OCI-LY1 (cell line): Measurements from ENCODE around the gene GLTP.

ENCODE experiments used
- H2AFZ ChIP-seq: fragments of 200-600 bp; sonication (generic), shearing (Covaris generic); 2 replicates; pipeline ENCODE4 v1.6.0; 2014; ENCODE audit warnings: antibody characterized with exemption, mild to moderate bottlenecking, low read length
- H3F3A ChIP-seq: fragments of 200-600 bp; sonication (generic), shearing (Covaris generic); 2 replicates; pipeline ENCODE4 v1.6.0; 2014; ENCODE audit warnings: mild to moderate bottlenecking, antibody characterized with exemption, low read length, moderate library complexity; ENCODE audit not compliant: insufficient read depth
- H3K27ac ChIP-seq: fragments of 200-600 bp; sonication (generic); 2 replicates; pipeline ENCODE4 v1.5.1; 2014; ENCODE audit warnings: low read length, mixed run types, mild to moderate bottlenecking, low read depth; ENCODE audit not compliant: poor library complexity, severe bottlenecking
- H3K27me3 ChIP-seq: fragments of 200-600 bp; sonication (generic); 2 replicates; pipeline ENCODE4 v1.6.0; 2014; ENCODE audit warnings: antibody characterized with exemption, mild to moderate bottlenecking, low read length, moderate library complexity; ENCODE audit not compliant: insufficient read depth
- H3K36me3 ChIP-seq: fragments of 200-600 bp; sonication (generic); 2 replicates; pipeline ENCODE4 v1.6.1; 2014; ENCODE audit warnings: mild to moderate bottlenecking, antibody characterized with exemption, low read length, moderate library complexity, mixed read lengths; ENCODE audit not compliant: insufficient read depth
- H3K4me1 ChIP-seq: fragments of 200-600 bp; sonication (generic); 2 replicates; pipeline ENCODE4 v1.5.1; 2014; ENCODE audit warnings: mild to moderate bottlenecking, low read length, moderate library complexity; ENCODE audit not compliant: insufficient read depth, severe bottlenecking
- H3K4me2 ChIP-seq: fragments of 200-600 bp; sonication (generic), shearing (Covaris generic); 2 replicates; pipeline ENCODE4 v1.6.1; 2014; ENCODE audit warnings: low read length
- H3K4me3 ChIP-seq: fragments of 200-600 bp; sonication (generic); 2 replicates; pipeline ENCODE4 v1.5.1; 2014; ENCODE audit warnings: low read length, low read depth, mild to moderate bottlenecking, mixed read lengths; ENCODE audit not compliant: poor library complexity, severe bottlenecking
- H3K79me2 ChIP-seq: fragments of 200-600 bp; shearing (Covaris generic); 2 replicates; pipeline ENCODE4 v1.6.1; 2016; ENCODE audit warnings: mixed run types, low read length, mixed read lengths; ENCODE audit not compliant: insufficient read depth
- H3K9ac ChIP-seq: fragments of 200-600 bp; sonication (generic), shearing (Covaris generic); 2 replicates; pipeline ENCODE4 v1.6.1; 2014; ENCODE audit warnings: mild to moderate bottlenecking, low read length, mixed read lengths
- H3K9me2 ChIP-seq: fragments of 200-600 bp; sonication (generic), shearing (Covaris generic); 2 replicates; pipeline ENCODE4 v1.6.1; 2014; ENCODE audit warnings: low read depth, mild to moderate bottlenecking, low read length, mixed read lengths
- H3K9me3 ChIP-seq: fragments of 200-600 bp; shearing (Covaris generic); 2 replicates; pipeline ENCODE4 v1.6.1; 2014; ENCODE audit warnings: low read length, mixed read lengths
- H4K20me1 ChIP-seq: fragments of 200-600 bp; sonication (generic), shearing (Covaris generic); 2 replicates; pipeline ENCODE4 v1.6.0; 2016; ENCODE audit warnings: mild to moderate bottlenecking, low read length; ENCODE audit not compliant: insufficient read depth
- EZH2 ChIP-seq: fragments of 200-600 bp; sonication (generic), shearing (Covaris generic); IDR thresholded peaks from 2 replicates; pipeline ENCODE4 v1.8.0; 2017; ENCODE audit warnings: borderline replicate concordance, mixed run types, mild to moderate bottlenecking, antibody characterized with exemption, low read length, moderate library complexity, mixed read lengths
- TF ChIP-seq, protein P1 (sequence below): fragments of 200-600 bp; sonication (generic), shearing (Covaris generic); IDR thresholded peaks from 2 replicates; pipeline ENCODE4 v1.5.1; 2017; ENCODE audit warnings: mild to moderate bottlenecking, antibody characterized with exemption, low read length, moderate library complexity, mixed read lengths

Gene GLTP

DNA sequence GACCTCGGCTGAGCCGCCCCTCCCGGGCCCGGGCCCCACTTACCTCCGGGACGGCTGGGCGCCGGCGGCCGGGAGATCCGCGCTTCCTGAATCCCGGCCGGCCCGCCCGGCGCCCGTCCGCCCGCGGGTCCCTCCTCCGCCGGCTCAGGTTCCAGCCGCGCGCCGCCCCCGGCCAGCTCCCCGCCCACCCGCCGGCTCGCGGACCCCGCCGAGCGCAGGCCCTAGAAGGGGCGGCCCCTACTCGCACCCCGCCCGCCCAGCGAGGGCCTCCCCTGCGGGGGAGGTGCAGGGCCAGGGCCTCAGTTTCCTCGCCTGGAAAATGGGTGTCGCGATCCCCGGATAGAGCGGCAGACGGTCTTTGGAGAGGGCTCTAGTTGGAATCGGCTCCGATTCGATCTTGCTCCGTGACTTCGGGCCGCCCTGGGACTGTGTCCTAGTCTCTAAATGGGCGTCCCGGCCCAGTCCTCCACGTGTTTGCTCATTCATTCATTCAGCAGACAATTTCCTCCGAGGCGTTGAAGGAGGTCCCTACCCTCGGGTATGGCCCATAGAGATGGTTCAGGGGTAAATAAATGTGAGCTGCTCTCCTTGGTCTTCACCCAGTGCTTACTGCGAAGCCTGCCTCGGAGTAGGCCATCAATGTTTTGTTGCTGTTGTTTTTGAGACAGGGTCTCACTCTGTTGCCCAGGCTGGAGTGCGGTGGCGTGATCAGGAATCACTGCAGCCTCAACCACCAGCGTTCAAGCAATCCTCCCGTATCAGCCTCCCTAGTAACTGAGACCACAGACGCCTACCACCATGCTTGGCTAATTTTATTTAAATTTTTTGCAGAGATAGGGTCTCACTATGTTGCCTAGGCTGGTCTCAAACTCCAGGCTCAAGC is 46.8 kb downstream of the GLTP start, which contains the start of gene TRPV4:
TRPV4 (minus strand) TSS at position 92 of the 883 bp plus-strand sequence. CDS start 18,602 bp downstream, outside the sequence.
- Histone ChIP-seq H4K20me1 (no peaks in the 10 kb centered on the region), H3K27ac (no peak within 1 kb of the TSS), H3K4me3 (no peak within 1 kb of the TSS), H3K79me2 (no peaks in the 10 kb centered on the region), H3K9me2 (no peaks in the 10 kb centered on the region), H3K27me3 (no peaks in the 10 kb centered on the region), H2AFZ (no peak within 1 kb of the TSS), H3K36me3 (no peaks in the 10 kb centered on the region), H3K4me2 (no peak within 1 kb of the TSS), H3K4me1 (no peaks in the 10 kb centered on the region), H3F3A (no peaks in the 10 kb centered on the region), H3K9ac (no peak within 1 kb of the TSS), H3K9me3 (no peaks in the 10 kb centered on the region)
- TF ChIP-seq, protein P1, sequence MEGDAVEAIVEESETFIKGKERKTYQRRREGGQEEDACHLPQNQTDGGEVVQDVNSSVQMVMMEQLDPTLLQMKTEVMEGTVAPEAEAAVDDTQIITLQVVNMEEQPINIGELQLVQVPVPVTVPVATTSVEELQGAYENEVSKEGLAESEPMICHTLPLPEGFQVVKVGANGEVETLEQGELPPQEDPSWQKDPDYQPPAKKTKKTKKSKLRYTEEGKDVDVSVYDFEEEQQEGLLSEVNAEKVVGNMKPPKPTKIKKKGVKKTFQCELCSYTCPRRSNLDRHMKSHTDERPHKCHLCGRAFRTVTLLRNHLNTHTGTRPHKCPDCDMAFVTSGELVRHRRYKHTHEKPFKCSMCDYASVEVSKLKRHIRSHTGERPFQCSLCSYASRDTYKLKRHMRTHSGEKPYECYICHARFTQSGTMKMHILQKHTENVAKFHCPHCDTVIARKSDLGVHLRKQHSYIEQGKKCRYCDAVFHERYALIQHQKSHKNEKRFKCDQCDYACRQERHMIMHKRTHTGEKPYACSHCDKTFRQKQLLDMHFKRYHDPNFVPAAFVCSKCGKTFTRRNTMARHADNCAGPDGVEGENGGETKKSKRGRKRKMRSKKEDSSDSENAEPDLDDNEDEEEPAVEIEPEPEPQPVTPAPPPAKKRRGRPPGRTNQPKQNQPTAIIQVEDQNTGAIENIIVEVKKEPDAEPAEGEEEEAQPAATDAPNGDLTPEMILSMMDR = no peak
- TF ChIP-seq EZH2 = no peak

DNA sequence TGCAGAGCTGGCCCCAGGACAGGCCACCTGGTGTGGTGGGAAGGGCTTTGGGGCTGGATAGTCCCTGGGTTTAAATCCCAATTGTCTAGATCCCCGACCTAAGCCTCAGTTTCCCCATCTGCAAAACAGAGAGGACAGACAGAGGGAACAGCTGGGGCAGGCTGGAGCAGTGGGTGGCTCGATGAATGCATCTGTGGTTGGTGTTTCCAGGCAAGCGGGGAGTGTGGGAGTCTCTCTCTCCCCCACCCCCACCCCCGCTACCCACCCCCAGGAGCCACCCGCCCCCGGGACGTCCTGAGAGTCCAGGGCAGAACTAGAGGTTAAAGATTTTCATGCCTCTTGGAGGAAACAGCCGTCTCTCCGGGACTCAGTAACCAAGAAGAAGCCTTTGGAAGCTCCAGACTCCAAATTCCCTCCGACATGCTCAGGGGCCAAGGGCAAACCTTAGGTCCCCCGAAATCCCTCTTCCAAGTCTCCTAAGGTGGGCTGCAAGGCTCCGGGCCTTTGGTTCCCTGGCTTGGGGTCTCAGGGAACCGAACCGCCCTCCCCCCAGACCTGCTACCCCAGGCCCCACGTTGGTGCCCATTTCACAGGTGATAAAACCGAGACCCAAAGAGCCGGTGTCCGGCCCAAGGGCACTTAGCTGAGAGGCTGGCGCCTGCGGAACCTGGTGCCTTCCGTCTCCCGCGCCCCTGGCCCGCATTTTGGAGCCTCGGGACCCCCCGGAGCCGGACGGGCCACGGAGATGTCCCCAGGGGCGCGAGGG is 47.6 kb downstream of the GLTP start:
- Histone ChIP-seq H4K20me1 (no peaks in the 10 kb centered on the region), H3K9ac (no peak overlapping the region), H2AFZ (no peak overlapping the region), H3K9me2 (no peaks in the 10 kb centered on the region), H3K4me1 (no peaks in the 10 kb centered on the region), H3F3A (no peaks in the 10 kb centered on the region), H3K27ac (no peak overlapping the region), H3K79me2 (no peaks in the 10 kb centered on the region), H3K4me3 (no peak overlapping the region), H3K27me3 (no peaks in the 10 kb centered on the region), H3K4me2 (no peak overlapping the region), H3K9me3 (no peaks in the 10 kb centered on the region), H3K36me3 (no peaks in the 10 kb centered on the region)
- TF ChIP-seq, protein P1 = no peak
- no peak for TF ChIP-seq EZH2

DNA sequence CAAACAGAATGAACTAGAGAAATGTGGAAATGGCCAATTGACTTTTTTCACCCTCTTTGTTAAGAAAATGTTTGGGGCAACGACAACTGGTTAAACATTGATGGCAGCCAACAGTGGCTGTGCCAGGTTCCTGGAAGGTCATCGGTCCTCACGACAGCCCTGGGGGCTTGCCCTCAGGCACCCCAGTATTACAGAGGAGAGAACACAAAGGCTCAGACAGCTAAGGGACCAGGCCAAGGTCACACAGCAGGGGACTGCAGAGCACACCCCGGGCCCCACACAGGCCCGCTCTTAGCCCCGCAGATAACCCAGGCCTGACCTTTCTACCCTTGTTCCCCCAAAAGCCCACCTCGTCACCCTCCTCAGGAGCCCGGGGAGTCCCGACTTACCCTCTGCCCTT is 48.4 kb downstream of the GLTP start:
- H4K20me1 ChIP-seq = no peaks in the 10 kb centered on the region
- H3K4me3 ChIP-seq = no peak overlapping the region
- H3K36me3 ChIP-seq = no peaks in the 10 kb centered on the region
- no peaks in the 10 kb centered on the region for H3K4me1 ChIP-seq
- H3K79me2 ChIP-seq = no peaks in the 10 kb centered on the region
- H3F3A ChIP-seq = no peaks in the 10 kb centered on the region
- no peak overlapping the region for H2AFZ ChIP-seq
- H3K4me2 ChIP-seq = no peak overlapping the region
- no peaks in the 10 kb centered on the region for H3K27me3 ChIP-seq
- TF ChIP-seq EZH2 = no peak
- TF ChIP-seq, protein P1 = no peak
- H3K9ac ChIP-seq = no peak overlapping the region
- H3K9me2 ChIP-seq = no peaks in the 10 kb centered on the region
- H3K27ac ChIP-seq = no peak overlapping the region
- no peaks in the 10 kb centered on the region for H3K9me3 ChIP-seq
